K562 (cell line): ENCODE measurements around the gene RFX7. TPM values are rescaled to one million over a fixed set of nuclear protein-coding genes. Genes with fewer than 3 reads are reported as not detected.
A peak's percentile ranks its signal among the peaks of the same experiment; 100 is the strongest.

ENCODE experiments used
- ATAC-seq: fragments of 200-7000 bp; cut with Tn5 transposase; 3 replicates; pipeline ENCODE4 v1.9.1; 2020; ENCODE audit warnings: moderate library complexity
- BruUV-seq: library from RNA; stranded (reverse); fragments of 400-500 nt; replicated peaks from 2 replicates; lab custom pipeline; 2021; lab: Mats Ljungman, UMichigan
- CTCF ChIA-PET: fragments of 300-600 bp; formaldehyde crosslinking; extraction: SDS; loops from one replicate; lab custom pipeline; 2021; ENCODE audit warnings: low intra/inter-chr PET ratio; lab: Yijun Ruan, JAX
- POLR2A ChIA-PET: fragments of 300-600, 350-650 bp; sonication (Branson Sonifier 250); formaldehyde crosslinking; extraction: SDS; loops from one replicate; lab custom pipeline; 2021; ENCODE audit warnings: antibody characterized with exemption, inconsistent platforms; lab: Yijun Ruan, JAX
- DNase-seq, 4 experiments: peaks; one replicate each; pipeline versions ENCODE4 v3.0.0 to v3.0.0-alpha.2; 2011 to 2018; ENCODE audit warnings: low spot score in 3 of 4, mixed read lengths in 3 of 4; ENCODE audit errors: extremely low read depth in 1 of 4
- FAIRE-seq: peaks from 2 replicates; lab custom pipeline; 2011; peaks lifted over from hg19 to GRCh38; lab: Jason Lieb, UNC
- H2AFZ ChIP-seq: 2 replicates; pipeline ENCODE4 v1.6.0; 2011; ENCODE audit warnings: low read depth, low read length, control low read depth, inconsistent platforms
- H3K27ac ChIP-seq: fragments of 200-600 bp; 3 replicates; pipeline ENCODE4 v1.8.0; 2011; ENCODE audit warnings: low read depth, mild to moderate bottlenecking, control low read depth, inconsistent platforms, low read length, moderate library complexity, mixed read lengths; ENCODE audit errors: extremely low read depth
- H3K27me3 ChIP-seq, 2 experiments: fragments of 300-600 bp in 1 of 2; 2 replicates in 1 of 2; 3 replicates in 1 of 2; pipeline versions ENCODE4 v1.6.0 to v1.8.0; 2011; ENCODE audit warnings: inconsistent platforms in 2 of 2, low read length in 2 of 2, mild to moderate bottlenecking in 1 of 2, mixed read lengths in 1 of 2, moderate library complexity in 1 of 2; ENCODE audit not compliant: control insufficient read depth in 2 of 2, insufficient read depth in 2 of 2
- H3K36me3 ChIP-seq: fragments of 300-600 bp; 3 replicates; pipeline ENCODE4 v1.8.0; 2011; ENCODE audit warnings: mild to moderate bottlenecking, low read length, inconsistent platforms; ENCODE audit not compliant: control insufficient read depth, insufficient read depth
- H3K4me1 ChIP-seq, 2 experiments: fragments of 200-600 bp in 1 of 2; replicated peaks in 1 of 2; 2 replicates in 1 of 2; 3 replicates in 1 of 2; pipeline versions ENCODE4 v1.5.1 to v1.8.0; 2011; ENCODE audit warnings: inconsistent platforms in 2 of 2, low read length in 2 of 2, mild to moderate bottlenecking in 1 of 2, mixed read lengths in 1 of 2, moderate library complexity in 1 of 2; ENCODE audit not compliant: control insufficient read depth in 2 of 2, insufficient read depth in 2 of 2
- H3K4me2 ChIP-seq: 2 replicates; pipeline ENCODE4 v1.6.1; 2011; ENCODE audit warnings: low read length, control low read depth, inconsistent platforms, mixed read lengths; ENCODE audit not compliant: insufficient read depth
- H3K4me3 ChIP-seq: fragments of 200-600 bp; sonication (generic), shearing (Covaris generic); 2 replicates; pipeline ENCODE4 v1.5.1; 2016; ENCODE audit warnings: control low read depth, inconsistent platforms
- H3K79me2 ChIP-seq: fragments of 200-600 bp; 3 replicates; pipeline ENCODE4 v1.8.0; 2011; ENCODE audit warnings: low read length, inconsistent platforms; ENCODE audit not compliant: control insufficient read depth, insufficient read depth
- H3K9ac ChIP-seq, 2 experiments: 2 replicates each; pipeline versions ENCODE4 v1.6.0 to v1.6.1; 2011; ENCODE audit warnings: low read depth in 2 of 2, low read length in 2 of 2, control low read depth in 1 of 2, inconsistent platforms in 1 of 2, mild to moderate bottlenecking in 1 of 2, mixed read lengths in 1 of 2; ENCODE audit not compliant: insufficient read depth in 1 of 2
- H3K9me1 ChIP-seq: one replicate; pipeline ENCODE4 v1.6.0; 2011; ENCODE audit warnings: inconsistent platforms, mild to moderate bottlenecking, low read length, moderate library complexity; ENCODE audit not compliant: control insufficient read depth, insufficient read depth
- H3K9me3 ChIP-seq: replicated peaks from 2 replicates; pipeline ENCODE4 v1.5.1; 2011; ENCODE audit warnings: low read depth, low read length, inconsistent platforms; ENCODE audit not compliant: control insufficient read depth, insufficient read depth
- H4K20me1 ChIP-seq: replicated peaks from 2 replicates; pipeline ENCODE4 v1.6.1; 2011; ENCODE audit warnings: low read length, inconsistent platforms, mixed read lengths; ENCODE audit not compliant: control insufficient read depth, insufficient read depth
- DACH1 ChIP-seq: fragments of 450-650 bp; IDR thresholded peaks from 2 replicates; pipeline ENCODE4 v1.6.1; 2018; ENCODE audit not compliant: partially characterized antibody
- FOSL1 ChIP-seq: fragments of 200-800 bp; sonication (Bioruptor generic); conservative IDR thresholded peaks from 2 replicates; pipeline ENCODE4 v1.6.1; 2016; ENCODE audit warnings: missing genetic modification characterization, missing compliant biosample characterization
- MAFF ChIP-seq: IDR thresholded peaks from 2 replicates; pipeline ENCODE4 v1.6.1; 2012; ENCODE audit warnings: low read length, improper control_type of control experiment
- MAFG ChIP-seq: fragments of 450-650 bp; conservative IDR thresholded peaks from 2 replicates; pipeline ENCODE4 v1.6.1; 2016; ENCODE audit warnings: missing genetic modification characterization, missing compliant biosample characterization
- MEF2A ChIP-seq: IDR thresholded peaks from 2 replicates; pipeline ENCODE4 v1.6.1; 2011; ENCODE audit warnings: low read depth, mild to moderate bottlenecking, low read length, moderate library complexity; ENCODE audit not compliant: control insufficient read depth
- POLR2A ChIP-seq: fragments of 450-650 bp; conservative IDR thresholded peaks from 2 replicates; pipeline ENCODE4 v1.6.1; 2016
- XRCC5 ChIP-seq: fragments of 200-400 bp; formaldehyde crosslinking; IDR thresholded peaks from 2 replicates; pipeline ENCODE4 v1.6.1; 2017; ENCODE audit warnings: low read depth, mild to moderate bottlenecking, low read length
- WGBS: fragments of 100-300 bp; shearing (Covaris generic); methylation state at CpG from one replicate; pipeline ENCODE4 v1.1.6; 2016; ENCODE audit warnings: low coverage, mixed read lengths; ENCODE audit not compliant: insufficient coverage; ENCODE audit errors: missing lambda C conversion rate; 5-methylcytosine and 5-hydroxymethylcytosine counted together
- in situ Hi-C: fragments of 300-500 bp; cut with MboI; formaldehyde crosslinking; loops from 4 replicates; pipeline ENCODE4 v1.15.0; 2018; ENCODE audit warnings: inconsistent platforms, mixed read lengths
- intact Hi-C: fragments of 100-400 bp; cut with micrococcal nuclease; formaldehyde crosslinking; loops from 2 replicates; pipeline ENCODE4 v1.14.2; 2022
- polyA plus RNA-seq, 8 experiments: library from polyadenylated mRNA; depleted of rRNA in 4 of 8; stranded (reverse) in 5 of 8; unstranded in 3 of 8; fragments of >200 nt; fragmentation: Nextera tagmentation in 2 of 8; fragmentation: Illumina TruSeq in 1 of 8; extraction: Ambion mirVana in 2 of 8; extraction: Trizol in 1 of 8; gene quantifications; 2 replicates each; pipeline versions ENCODE4 v1.2.1 to v1.2.3, GENCODE V29; 2011 to 2014; ENCODE audit warnings: inconsistent platforms in 1 of 8, missing spikeins in 1 of 8
- total RNA-seq, 7 experiments: library from RNA; depleted of rRNA in 6 of 7; stranded (reverse); fragments of >200 nt in 6 of 7; fragmentation: Illumina TruSeq in 2 of 7; extraction: Trizol in 2 of 7; gene quantifications; 2 replicates each; pipeline versions ENCODE4 v1.2.1 to v1.2.3, GENCODE V29; 2011 to 2021; ENCODE audit warnings: low replicate concordance in 1 of 7
- TF ChIP-seq, protein P1 (sequence below): fragments of 250-450 bp; sonication (Bioruptor Pico); IDR thresholded peaks from 2 replicates; pipeline ENCODE4 v1.8.0; 2021; ENCODE audit warnings: borderline replicate concordance, mild to moderate bottlenecking, moderate library complexity; ENCODE audit not compliant: poor library complexity, severe bottlenecking
- TF ChIP-seq, protein P2 (sequence below): fragments of 450-650 bp; conservative IDR thresholded peaks from 2 replicates; pipeline ENCODE4 v1.6.1; 2016; ENCODE audit warnings: missing genetic modification characterization, low read depth, mild to moderate bottlenecking, missing compliant biosample characterization, moderate library complexity
- TF ChIP-seq, protein P3 (sequence below), 2 experiments: fragments of 450-650 bp; conservative IDR thresholded peaks; 2 replicates each; pipeline ENCODE4 v1.6.1; 2017; ENCODE audit warnings: mild to moderate bottlenecking in 2 of 2, moderate library complexity in 2 of 2
- TF ChIP-seq, protein P4 (sequence below): fragments of 200-800 bp; sonication (Bioruptor generic); IDR thresholded peaks from 2 replicates; pipeline ENCODE4 v1.6.1; 2017; ENCODE audit warnings: missing genetic modification characterization, missing compliant biosample characterization

RFX7 gene
- total and polyA plus RNA-seq, 9 of the 15 experiments (the other 6 are each of a cell fraction or from before 2014, with no cell fraction given) = 2.4 to 17.9 (median 6.3) TPM

DNA sequence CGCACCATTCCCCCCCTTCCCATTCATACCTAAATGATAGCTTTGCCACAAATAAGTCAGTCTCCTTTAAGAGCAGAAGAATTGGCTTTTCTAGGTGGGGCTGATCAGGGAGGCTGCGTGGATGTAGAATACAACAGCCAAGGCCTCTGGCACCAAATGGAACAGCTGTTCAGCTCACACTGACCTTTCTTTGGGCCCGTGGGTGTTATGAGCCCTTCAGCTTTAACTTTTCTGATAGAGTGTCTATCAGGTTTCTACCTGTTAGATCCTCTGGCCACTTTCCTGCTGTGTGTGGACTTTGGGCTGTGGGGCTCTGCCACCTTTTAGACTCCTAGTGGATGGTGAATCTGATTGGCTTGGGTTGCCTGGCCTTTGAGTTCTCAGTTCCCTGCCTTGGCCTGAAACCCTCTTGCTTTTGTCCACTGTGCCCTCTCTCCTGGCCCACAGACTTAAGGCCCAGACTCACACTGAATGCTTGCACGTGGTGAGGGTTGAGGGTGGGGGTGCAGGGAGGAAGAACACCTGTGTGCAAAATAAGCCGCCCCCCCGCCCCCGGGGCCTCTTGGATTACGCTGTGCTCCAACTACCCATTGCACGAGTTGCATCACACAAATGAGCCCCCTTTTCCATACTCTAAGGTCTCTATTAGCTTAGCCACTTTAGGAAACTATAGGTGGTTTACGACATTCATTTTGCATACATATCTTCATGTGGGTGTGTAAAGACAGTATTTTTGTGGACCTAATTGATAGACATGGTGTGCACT lies 1.3 kb upstream of the RFX7 start (continued):
- TF ChIP-seq, protein P1, sequence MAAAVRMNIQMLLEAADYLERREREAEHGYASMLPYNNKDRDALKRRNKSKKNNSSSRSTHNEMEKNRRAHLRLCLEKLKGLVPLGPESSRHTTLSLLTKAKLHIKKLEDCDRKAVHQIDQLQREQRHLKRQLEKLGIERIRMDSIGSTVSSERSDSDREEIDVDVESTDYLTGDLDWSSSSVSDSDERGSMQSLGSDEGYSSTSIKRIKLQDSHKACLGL (CRISPR knock-in tag) = no peak
- TF ChIP-seq MAFF = no peak
- peak; percentile 92 for TF ChIP-seq DACH1
- no peak for TF ChIP-seq FOSL1
- TF ChIP-seq, protein P2, sequence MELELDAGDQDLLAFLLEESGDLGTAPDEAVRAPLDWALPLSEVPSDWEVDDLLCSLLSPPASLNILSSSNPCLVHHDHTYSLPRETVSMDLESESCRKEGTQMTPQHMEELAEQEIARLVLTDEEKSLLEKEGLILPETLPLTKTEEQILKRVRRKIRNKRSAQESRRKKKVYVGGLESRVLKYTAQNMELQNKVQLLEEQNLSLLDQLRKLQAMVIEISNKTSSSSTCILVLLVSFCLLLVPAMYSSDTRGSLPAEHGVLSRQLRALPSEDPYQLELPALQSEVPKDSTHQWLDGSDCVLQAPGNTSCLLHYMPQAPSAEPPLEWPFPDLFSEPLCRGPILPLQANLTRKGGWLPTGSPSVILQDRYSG (tag) = peak; percentile 47; the same call in 1 of the 2 replicates
- TF ChIP-seq, all 486 proteins: peak for 33

DNA sequence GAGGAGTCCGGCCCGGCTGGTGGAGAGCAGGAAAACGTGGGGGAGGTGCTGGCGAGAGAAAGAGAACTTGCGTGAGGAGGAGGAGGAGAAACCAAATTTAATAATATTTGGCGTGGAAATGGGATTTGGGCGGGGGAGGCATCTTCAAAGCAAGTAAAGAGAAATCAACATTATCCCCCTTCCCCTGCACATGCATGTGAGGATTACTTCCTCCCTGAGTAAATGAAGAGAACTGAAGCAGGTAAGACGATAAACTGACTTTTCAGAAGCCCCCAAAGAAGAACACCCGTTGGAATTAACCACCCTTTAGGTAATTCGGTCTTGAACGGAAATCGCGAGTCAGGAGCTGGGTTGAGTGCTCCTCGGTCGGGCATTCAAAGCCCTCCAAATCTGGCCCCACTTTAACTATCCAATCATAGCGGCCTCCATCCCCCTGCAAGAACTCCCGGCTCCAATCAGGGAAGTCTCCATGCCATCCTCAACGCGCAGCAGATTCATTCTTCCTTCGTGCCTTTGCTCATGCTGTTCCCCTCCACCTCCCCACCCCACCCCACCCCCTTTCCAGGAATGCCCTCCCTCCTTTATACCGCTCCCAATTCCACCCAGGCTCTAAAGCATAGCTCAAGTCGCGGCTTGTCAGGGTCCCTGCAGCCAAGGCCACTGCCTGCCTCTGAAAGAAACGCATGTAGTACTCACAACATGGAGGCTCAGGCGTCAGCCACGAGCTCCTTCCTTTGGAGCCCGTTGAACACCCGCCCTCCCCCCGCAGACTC lies 545 bp upstream of the RFX7 start:
- WGBS = 2% methylated on average over 24 of the region's 29 CpGs
- H3K36me3 ChIP-seq = peaks cover 4% of the 10 kb centered on the region; the same call in 1 of the 3 replicates
- peak overlapping the region; percentile 78 for H3K4me3 ChIP-seq
- no peaks in the 10 kb centered on the region for H3K27me3 ChIP-seq
- H3K9me1 ChIP-seq = no peaks in the 10 kb centered on the region
- H3K4me1 ChIP-seq = peaks cover 14 to 23% of the 10 kb centered on the region in 2 experiments
- FAIRE-seq (peak; percentile 42), ATAC-seq (peak; percentile 9), DNase-seq (peak; percentile 46 to 71 (median 58))
- ChIA-PET CTCF (no interaction called here), POLR2A (interaction anchor here (0.6 kb wide), 1 partner anchor 248 kb away, joined by 3 read pairs; no protein-coding TSS in a partner anchor)
- H2AFZ ChIP-seq = peak overlapping the region; percentile 87
- peak overlapping the region; percentile 86 for H3K27ac ChIP-seq
- no peaks in the 10 kb centered on the region for H3K9me3 ChIP-seq
- peak overlapping the region; percentile 78 to 81 for H3K9ac ChIP-seq
- in situ Hi-C loops (no loop called here), intact Hi-C loops (loop anchor here (5.0 to 10.0 kb wide), 3 partner anchors 149 to 459 kb away; partner anchors contain the start of gene NEDD4)
- peak overlapping the region; percentile 85 for H3K4me2 ChIP-seq
- peaks cover 59% of the 10 kb centered on the region for H3K79me2 ChIP-seq
- TSS peak; percentile 73 for BruUV-seq
- H4K20me1 ChIP-seq = no peaks in the 10 kb centered on the region
- TF ChIP-seq, protein P1 (CRISPR knock-in tag) = no peak
- TF ChIP-seq, protein P3, sequence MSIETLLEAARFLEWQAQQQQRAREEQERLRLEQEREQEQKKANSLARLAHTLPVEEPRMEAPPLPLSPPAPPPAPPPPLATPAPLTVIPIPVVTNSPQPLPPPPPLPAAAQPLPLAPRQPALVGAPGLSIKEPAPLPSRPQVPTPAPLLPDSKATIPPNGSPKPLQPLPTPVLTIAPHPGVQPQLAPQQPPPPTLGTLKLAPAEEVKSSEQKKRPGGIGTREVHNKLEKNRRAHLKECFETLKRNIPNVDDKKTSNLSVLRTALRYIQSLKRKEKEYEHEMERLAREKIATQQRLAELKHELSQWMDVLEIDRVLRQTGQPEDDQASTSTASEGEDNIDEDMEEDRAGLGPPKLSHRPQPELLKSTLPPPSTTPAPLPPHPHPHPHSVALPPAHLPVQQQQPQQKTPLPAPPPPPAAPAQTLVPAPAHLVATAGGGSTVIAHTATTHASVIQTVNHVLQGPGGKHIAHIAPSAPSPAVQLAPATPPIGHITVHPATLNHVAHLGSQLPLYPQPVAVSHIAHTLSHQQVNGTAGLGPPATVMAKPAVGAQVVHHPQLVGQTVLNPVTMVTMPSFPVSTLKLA (conservative IDR thresholded peaks at IDR 0.05) = 0 out of 4 replicates have a peak, but pooled peaks of 1 of the 2 experiments have one; percentile 5
- no peak for TF ChIP-seq XRCC5
- TF ChIP-seq, protein P4, sequence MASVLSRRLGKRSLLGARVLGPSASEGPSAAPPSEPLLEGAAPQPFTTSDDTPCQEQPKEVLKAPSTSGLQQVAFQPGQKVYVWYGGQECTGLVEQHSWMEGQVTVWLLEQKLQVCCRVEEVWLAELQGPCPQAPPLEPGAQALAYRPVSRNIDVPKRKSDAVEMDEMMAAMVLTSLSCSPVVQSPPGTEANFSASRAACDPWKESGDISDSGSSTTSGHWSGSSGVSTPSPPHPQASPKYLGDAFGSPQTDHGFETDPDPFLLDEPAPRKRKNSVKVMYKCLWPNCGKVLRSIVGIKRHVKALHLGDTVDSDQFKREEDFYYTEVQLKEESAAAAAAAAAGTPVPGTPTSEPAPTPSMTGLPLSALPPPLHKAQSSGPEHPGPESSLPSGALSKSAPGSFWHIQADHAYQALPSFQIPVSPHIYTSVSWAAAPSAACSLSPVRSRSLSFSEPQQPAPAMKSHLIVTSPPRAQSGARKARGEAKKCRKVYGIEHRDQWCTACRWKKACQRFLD (CRISPR knock-in tag) = no peak; the same call in 1 of the 2 replicates
- TF ChIP-seq MAFG = no peak
- TF ChIP-seq POLR2A = peak; percentile 51; the same call in 1 of the 2 replicates
- TF ChIP-seq MEF2A = no peak
